GM12801 (cell line): ENCODE measurements around the gene SLC35G6.

Experiments used
- CTCF ChIP-seq: IDR thresholded peaks from one replicate; pipeline ENCODE4 v1.5.1; 2011; ENCODE audit warnings: control low read depth; ENCODE audit not compliant: insufficient read length; ENCODE audit errors: extremely low read depth

Gene SLC35G6

DNA sequence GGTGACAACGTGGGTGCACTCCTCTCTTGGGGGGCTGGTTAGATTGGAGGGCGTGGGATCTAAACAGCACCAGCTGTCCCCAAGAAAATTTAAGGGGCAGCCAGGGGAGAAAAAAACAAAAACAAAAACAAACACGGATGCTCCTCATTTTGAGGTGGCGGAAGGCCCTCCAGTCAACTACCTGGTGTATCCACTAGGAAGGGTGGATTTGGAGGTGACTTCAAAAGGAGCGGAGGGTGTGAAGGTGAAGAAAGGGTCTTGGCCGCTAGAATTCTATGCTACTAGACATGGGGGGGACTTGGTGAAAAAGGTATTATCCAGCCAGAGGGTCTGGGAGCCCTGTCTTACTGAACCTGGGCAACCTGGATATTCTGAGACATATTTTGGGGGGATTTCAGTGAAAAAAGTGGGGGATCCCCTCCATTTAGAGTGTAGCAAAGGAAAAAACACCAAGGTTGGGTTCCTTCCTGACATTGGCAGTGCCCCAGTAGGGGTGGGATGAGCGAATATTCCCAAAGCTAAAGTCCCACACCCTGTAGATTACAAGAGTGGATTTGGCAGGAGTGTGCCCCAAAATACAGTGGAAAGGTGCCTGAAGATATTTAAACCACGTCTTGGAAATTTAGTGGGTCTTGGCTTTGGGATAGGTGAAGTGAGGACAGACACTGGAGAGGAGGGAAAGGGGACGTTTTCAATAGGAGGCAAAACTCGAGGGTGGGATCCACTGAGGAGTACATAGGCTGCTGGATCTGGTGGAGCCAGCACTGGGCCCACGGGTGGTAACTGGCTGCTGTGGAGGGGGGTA, 42.4 kb upstream of the SLC35G6 start:
- TF ChIP-seq CTCF: no peak

DNA sequence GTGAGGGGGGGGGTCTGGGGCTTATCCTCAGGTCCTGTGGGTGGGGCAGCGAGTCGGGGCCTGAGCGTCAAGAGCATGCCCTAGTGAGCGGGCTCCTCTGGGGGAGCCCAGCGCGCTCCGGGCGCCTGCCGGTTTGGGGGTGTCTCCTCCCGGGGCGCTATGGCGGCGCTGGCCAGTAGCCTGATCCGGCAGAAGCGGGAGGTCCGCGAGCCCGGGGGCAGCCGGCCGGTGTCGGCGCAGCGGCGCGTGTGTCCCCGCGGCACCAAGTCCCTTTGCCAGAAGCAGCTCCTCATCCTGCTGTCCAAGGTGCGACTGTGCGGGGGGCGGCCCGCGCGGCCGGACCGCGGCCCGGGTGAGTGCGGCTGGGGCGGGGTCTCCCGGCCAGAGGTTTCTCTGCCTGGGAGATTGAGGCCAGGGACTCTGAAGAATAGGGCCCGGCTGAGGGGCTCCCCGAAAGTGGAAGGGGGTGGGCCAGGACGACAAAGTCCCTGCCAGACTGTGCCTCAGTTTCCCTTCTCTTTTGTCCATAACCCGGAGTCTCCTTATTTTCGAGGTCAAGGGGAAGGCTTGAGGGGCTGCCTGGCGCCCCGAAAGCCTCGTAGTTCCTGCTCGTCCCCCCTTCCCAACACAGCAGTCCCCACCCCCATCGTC, 41.7 kb upstream of the SLC35G6 start, which contains the start of gene FGF11:
FGF11 (plus strand) TSS at position 51 of the 651 bp plus-strand sequence; CDS start at position 160, 109 bp downstream.
- no peak for TF ChIP-seq CTCF

GRCh38 chr17:7440113-7440833, 41.0 kb upstream of the SLC35G6 start:
- TF ChIP-seq CTCF: no peak

- no peak for TF ChIP-seq CTCF
Observed at GRCh38 chr17:7440834-7441195, 40.4 kb upstream of the SLC35G6 start.

- no peak for TF ChIP-seq CTCF
Observed at GRCh38 chr17:7441266-7441665, 40.0 kb upstream of the SLC35G6 start.

DNA sequence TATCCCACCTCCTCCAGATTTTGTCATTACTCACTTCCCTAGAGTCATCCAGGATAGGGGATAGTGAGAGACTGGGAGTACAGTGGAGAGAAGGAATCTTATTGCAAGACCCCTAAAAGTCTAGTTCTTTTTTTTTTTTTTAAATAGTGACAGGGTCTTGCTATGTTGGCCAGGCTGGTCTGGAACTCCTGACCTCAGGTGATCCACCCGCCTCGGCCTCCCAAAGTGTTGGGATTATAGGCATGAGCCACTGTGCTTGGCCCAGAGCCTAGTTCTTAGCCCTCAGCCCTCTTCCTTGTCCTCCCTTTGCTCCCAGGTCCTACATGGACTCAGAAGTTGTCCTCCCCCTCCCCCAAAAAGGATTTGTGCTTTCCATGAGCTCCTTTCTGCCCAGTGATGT, 39.1 kb upstream of the SLC35G6 start:
- no peak for TF ChIP-seq CTCF

GRCh38 chr17:7443499-7444485, 37.5 kb upstream of the SLC35G6 start:
- TF ChIP-seq CTCF: no peak
